GM19035 (cell line): ENCODE data around the gene HLCS.

Experiments
- ATAC-seq: cut with Tn5 transposase; IDR thresholded peaks from one replicate; pipeline ENCODE4 v1.9.1; 2021; ENCODE audit not compliant: unreplicated experiment

Gene HLCS

DNA sequence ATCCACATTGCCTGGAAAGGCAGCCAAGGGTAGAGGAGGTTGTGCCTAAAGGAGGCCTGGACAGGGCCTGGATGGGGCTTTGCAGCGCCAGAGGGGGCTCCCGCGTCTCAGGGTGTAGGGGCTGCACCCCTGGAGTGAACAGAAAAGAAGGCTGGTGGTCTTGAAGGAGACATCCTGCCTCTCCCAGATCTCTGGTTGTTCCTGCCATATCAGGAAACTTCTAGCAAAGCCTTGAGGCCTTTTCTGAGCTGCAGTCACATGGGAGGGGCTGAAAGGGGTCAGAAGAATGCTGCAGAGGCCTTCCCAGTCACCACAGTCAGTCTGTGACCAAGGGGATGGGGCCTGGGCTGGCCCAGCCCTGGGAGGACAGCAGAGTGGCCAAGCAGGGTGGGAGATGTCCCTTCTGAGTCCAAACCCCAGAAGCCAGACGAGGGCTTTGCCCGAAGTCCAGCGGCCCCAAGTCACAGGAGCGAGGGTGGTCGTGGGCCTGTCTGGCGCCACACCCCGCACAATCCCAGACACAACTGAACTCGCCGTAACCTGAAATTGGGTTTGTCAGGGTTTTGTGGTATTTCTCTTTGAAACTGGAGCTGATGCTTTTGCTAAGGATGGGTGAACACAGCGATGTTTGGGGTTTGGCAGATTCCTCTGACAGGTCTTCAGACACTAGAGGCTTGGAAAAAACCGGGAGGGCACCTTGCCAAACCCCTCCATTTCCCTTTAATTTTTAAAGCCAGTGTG, 237.9 kb downstream of the HLCS start:
- no peak for ATAC-seq

DNA sequence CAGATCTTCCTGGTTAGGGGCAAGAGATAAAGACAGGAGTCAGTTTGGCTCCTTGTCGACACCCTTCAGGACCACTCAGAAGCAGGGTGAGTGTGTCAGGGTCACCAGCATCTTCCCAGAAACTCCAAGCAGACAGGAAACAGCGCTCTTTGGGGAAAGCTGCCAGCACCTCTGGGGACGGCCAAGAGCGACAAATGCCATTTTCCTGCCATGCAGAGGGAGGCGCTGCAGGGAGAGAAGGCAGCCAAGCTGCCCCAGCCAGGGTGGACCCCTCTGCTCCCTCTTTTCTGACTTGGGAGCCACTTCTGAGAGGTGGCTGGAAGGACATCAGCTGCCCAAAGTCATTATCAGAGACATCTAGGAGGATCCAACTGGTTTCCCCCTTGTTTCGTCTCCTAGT, 238.6 kb downstream of the HLCS start:
- ATAC-seq, result no peak

DNA sequence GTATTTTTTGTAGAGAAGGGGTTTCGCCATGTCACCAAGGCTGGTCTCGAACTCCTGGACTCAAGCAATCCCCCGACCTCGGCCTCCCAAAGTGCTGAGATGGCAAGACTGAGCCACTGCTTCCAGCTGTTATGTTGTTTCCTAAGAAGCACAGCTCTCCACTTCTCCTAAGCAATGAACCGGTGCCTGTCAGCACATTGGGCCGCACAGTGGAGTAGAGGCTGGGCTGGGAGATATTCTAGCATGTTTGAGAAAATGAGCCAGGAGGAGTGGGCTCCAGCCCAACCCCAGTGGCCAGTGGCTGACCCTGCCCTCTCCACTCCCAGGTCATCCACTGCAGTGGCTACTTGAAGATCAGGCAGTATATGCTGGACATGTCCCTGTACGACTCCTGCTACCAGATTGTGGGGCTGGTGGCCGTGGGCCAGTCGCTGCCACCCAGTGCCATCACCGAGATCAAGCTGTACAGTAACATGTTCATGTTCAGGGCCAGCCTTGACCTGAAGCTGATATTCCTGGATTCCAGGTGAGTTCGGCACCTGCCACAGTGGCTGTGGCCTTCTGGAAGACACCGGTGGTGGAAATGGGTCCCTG, 240.6 kb downstream of the HLCS start:
- ATAC-seq, result no peak

DNA sequence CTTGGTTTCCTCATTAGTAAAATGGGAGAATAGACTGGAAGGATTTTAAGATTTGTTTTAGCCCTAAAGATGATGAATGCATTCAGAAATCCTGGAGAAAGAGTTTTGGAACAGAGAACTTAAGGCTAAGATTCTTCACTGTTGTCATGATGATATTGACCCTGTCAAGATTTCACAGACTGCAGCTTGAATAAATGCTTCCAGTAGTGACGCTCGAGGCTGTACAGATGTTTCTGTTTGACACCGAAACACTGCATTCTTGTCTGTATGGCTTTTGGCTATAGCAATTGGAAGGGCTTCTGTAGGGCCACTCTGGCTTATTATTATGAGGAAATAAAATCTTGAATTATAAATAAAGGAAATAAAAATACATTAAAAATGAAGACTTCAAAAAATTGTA, 241.8 kb downstream of the HLCS start:
- no peak for ATAC-seq

DNA sequence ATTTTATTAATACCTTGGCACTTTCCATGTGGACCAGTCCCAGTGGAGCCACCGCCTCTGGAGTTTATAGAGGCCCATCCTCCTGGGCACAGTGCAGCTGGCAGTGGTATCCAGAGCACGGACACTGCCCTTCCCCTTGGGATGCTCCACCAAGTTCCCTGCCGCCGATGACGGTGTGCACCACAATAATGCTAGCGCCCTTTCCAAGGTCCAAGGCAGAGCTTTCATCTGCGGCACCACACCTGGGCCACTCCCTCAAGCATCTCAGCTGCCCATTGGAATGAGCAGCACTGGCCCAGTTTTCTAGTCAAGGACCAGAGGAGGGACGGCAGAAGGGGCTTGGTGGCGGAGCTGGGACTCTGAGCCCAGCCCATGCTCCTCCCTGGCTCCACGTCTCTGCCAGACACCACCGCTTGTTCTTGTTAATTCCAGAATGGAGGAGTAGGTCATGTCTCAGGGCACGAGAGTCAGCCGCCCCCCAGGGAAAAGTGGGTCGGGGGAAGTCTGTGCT, 243.0 kb downstream of the HLCS start:
- no peak for ATAC-seq

DNA sequence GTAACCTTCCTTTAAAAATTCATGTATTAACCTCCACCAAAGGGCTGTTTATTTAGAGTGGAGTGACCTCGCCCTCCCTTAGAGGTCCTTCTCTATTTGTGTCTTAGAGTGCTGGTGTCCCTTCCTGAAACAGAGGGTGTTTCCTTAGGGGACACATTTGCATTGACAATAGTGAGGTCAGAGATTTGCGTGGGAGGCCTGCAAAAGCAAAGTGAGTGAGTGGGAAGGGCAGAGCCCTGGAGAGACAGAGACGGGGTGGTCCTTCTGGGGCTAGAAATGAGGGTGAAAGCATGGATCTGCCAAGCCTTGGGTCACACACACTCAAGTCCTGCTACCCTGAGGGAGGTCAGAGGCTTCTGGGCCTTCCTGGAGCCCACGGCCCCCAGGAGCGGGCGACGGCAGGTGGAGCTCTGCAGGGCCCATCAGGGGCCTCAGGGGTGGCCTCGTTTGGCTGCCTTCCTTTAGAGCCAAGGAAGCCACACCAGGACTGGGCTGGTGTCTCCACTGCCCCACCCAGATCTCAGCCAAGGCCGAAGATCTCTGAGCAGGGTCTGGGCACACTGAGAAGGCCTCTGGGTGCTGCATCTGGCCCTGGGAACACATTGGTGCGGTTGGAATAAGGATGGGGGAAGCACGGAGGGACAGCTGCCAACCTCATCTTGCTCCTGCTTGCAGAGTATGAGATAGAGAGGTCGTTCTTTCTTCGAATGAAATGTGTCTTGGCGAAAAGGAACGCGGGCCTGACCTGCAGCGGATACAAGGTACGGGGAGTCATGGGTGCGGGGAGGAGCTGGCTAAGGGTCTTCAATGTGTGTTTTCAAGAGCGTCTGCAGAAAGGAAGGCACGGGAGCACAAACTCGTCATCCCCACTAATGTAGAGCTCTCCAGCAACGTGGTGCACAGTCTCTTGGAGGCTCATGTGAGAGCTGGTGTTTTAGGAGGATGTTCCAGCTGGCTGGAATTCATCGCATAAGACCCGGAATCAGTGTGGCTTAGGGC, 243.8 kb downstream of the HLCS start:
- ATAC-seq, result no peak

DNA sequence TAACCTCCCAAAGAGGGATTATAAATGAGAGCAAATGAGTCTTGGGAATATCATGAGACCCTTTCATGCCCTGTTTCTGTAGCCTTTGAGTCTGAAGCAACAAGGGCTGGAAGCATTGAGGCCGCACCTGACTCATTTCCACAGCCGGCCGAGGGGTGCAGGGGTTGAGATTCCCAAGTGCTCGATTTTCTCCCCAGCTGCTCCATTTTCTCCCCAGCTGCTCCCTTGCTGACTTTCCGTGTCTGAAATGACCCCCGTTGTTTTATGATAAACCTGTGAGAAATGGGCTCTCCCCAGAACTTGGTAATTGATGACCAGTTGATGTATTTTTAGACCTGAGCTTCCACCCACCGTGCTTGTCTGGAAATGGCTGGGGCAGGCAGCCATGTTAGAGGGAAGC, 244.7 kb downstream of the HLCS start:
- no peak for ATAC-seq

DNA sequence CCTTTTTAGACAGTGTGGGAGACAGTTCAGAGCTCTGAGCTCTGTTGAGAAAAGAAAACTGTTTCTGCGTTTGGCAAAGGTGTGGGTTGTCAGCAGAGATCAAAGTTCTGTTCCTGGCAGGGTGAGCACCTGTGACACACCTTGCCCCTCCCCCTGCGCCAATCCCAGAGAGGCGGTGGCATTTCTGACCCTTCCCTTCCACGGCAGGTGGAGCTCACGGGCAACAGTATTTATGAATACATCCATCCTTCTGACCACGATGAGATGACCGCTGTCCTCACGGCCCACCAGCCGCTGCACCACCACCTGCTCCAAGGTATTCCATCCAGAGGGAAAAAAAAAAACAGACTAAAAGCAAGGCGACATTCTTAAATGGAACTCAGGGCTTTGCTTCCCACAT, 246.9 kb downstream of the HLCS start:
- no peak for ATAC-seq

DNA sequence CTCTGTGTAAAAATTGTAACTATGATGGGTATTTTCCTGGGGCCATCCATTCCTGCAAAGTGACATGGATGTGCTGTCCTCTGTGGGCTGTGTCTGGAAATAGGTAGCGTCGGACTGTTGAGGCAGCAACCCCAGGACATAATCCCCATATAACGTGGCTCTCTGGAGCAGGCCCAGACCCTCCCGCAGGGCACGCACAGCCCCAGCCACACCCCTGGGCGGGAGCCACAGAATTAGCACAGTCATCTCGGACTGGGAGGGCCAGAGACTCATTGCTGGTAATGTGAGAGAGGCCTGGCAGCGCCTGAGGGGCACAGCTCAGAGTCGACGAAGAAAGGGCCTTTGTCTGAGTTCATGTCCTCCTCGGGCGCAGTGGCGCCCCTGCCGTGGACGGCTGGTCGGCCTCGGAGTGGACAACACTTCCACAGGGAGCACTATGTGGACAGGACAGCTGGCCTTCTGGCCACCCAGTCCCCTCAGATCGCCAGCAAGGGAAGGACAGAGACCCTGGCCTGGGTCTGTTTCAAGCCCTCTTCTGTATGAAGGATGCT, 247.4 kb downstream of the HLCS start:
- no peak for ATAC-seq

DNA sequence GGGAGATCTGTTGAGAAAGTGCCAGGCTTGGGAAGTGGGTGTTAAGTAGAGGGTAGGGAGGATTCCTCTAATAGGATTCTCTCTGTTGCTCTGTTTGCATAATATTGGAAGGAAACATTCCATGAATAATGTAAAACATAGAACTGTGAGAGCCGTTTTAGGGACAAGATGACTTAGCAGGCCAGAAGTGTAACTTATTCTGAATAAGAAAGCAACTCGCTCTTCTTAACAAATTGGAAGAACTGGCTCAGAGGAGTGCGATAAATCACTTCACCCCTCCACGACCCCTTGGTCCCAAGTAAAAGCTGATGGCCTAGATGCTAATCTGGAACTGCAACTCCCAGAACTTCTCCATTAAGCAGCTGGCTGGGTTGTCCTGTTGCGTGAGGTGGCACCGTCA, 248.5 kb downstream of the HLCS start:
- ATAC-seq, result no peak

DNA sequence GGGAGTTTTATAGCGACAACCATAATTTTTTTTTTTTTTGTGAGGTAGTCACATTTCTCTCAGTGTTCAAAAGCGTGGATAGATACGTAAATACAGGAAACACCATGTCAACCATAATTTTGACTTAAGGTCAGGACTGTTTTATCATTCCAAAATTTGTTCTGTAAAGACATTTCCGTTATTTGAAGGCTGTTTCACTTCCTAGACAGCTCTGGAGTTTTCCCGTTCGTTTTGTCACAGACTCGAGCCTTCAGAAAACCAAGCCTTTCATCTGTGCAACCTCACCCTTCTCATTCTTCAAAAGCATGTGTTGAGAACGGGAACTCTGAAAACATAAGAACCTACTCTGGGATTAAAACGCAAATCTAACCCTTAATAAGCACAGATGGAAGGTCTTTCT, 249.6 kb downstream of the HLCS start:
- no peak for ATAC-seq

DNA sequence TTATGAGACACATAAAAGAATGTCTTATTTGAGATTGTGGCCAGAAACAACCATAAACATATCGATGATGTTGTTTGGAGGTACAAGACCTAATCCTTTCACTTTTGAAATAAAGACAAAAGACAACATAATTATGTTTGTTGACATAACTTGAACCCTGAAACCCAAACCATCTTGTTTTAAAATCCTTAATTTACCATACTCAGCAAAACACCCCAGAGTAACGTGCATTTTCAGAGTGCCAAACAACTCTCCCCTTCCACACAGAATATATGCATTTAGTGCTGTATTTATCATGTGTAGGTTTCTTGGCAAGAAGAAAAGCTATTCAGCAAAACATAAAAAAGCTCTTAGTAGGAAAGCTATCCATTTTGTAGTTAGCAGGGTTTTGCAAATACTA, 250.1 kb downstream of the HLCS start:
- ATAC-seq, result no peak

DNA sequence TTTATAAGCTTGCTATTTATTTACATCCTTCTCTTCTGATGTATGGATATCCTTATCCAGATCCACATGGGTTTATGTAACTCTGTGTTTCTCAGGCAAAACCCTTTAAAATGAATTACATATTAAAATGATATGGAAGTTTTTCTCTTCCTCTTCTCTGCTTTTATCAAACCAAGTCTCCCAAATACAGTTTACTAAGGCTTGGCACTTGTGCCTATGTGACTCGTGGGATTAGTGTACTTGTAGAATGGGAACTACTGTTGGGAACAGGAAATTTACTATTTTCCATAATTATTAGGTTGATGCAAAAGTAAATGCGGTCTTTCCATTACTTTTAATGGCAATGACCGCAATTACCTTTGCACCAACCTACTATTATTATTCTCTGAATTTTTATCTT, 252.7 kb downstream of the HLCS start:
- no peak for ATAC-seq

DNA sequence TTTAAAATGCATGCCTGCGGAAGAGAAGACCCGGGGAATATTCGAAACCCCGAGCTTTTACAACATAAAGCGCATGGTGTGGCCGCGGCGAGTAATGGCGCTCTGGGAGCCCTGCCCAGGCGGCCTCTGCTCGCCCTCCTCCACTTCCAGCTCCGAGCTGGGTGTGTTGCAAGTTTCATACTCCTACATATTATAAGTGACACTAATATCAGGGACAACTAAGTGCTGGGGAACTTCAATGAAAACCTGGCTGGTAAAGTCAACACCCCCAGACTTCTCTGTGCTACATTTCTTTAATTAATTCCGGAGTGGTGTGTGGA, 255.8 kb downstream of the HLCS start:
- ATAC-seq, result no peak

DNA sequence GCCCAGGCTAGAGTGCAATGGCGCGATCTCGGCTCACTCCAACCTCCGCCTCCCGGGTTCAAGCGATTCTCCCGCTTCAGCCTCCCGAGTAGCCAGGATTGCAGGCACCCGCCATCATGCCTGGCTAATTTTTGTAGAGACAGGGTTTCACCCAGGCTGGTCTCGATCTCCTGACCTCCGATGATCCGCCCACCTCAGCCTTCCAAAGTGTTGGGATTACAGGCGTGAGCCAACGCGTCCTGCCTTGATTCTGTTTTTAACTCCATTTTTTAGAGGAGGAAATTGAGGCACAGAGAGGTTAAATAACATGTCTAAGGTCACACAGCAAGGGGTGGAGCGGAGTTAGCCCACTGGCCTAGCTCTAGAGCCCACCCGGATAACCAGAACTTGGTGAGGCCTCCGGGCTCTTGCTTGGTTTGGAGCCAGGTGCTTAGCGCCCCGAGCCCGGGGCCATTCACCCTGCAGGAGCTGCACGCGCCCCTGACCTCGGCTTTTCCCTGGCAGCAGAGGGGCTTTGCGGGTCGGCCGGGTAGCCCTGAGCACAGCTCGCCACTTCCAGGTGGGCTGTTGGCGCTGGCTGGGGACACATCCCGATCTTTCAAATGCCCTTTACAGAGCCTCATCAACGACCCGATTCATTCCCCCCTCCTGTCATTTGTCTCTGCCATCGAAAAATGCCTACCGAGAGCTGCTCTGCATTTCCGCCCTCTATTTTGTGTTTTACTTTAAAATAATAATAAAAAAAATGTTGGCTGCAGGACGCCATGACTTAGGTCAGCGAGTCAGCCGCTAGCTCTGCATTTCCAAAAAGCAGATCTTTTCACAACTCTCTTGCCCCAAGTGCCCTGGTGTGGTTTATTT, 256.4 kb downstream of the HLCS start:
- no peak for ATAC-seq

DNA sequence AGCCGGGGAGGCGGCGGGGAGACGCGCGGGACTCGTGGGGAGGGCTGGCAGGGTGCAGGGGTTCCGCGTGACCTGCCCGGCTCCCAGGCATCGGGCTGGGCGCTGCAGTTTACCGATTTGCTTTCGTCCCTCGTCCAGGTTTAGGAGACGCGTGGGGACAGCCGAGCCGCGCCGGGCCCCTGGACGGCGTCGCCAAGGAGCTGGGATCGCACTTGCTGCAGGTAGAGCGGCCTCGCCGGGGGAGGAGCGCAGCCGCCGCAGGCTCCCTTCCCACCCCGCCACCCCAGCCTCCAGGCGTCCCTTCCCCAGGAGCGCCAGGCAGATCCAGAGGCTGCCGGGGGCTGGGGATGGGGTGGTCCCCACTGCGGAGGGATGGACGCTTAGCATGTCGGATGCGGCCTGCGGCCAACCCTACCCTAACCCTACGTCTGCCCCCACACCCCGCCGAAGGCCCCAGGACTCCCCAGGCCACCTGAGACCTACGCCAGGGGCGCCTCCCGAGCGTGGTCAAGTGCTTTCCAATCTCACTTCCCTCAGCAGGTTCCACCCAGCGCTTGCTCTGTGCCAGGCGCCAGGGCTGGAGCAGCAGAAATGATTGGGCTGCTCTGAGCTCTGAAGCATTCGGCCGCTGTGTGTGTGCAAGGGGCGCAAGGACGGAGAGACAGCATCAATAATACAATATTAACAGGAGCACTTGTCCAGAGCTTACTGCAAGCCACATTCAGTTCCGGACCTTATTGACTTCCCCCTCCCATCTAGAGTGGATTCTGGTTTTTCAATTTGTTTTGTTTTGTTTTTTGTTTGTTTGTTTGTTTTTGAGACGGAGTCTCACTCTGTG, 257.2 kb downstream of the HLCS start:
- no peak for ATAC-seq

DNA sequence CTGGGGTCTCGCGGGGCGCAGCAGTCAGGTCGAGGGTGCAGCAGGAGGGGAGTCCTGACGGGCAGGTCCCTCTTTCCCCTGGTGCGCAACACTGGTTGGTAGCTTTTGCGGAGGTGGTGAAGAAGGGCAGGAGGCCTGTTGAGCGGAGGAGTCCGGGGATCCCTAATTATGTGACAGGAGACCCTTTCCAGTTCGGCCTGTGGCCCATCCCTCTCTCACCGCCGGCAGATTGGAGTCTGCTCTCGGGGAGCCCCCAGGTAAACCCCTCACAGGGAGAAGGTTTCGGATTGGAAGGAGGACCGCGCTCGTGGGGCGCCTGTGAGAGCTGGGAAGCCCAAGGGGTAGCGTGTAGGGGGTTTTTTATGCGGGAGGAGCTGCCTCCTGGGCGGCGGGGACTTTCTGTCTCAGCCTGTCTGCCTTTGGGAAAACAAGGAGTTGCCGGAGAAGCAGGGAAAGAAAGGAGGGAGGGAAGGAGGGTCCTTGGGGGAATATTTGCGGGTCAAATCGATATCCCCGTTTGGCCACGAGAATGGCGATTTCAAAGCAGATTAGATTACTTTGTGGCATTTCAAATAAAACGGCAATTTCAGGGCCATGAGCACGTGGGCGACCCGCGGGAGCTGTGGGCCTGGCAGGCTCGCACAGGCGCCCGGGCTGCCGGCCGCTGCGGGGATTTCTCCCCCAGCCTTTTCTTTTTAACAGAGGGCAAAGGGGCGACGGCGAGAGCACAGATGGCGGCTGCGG, 258.0 kb downstream of the HLCS start:
- no peak for ATAC-seq

DNA sequence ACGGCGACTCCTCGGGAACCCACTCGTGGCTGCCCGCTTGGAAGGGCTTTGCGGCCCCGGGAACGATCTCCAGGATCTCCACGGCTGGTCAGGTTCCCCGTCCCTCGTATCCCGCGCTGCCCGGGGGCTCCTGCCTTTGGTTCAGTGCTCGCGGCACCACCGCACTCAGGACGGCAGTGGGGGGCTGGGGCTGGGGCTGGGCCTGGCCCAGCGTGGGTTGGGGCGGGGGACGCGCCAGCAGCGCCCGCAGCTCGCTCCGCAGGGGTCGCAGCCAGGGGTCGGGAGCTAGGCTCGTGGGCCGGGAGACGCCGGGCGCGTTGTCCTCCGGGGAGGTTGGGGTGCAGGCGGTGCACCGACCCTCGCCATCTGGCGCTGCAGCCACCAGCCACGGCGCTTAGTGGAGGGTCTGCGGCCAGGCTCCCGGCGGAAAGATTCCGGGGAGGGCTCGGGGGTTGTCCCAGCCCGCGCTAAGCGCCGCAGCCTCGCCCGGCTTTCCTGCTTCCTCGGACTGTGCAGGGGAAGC, 258.6 kb downstream of the HLCS start:
- ATAC-seq, result no peak
